Chondrocyte (in vitro differentiated cells): ENCODE results near the gene MT1E. TPM values are rescaled to one million over a fixed set of nuclear protein-coding genes. Genes with fewer than 3 reads are reported as not detected.
"Not testable (repeated sequence)": the region's sequence is repeated elsewhere in the genome, so short reads cannot be mapped to it uniquely, and the experiment has no call there.

ENCODE experiments used
- DNase-seq: peaks from one replicate; pipeline ENCODE4 v3.0.0; 2021; ENCODE audit warnings: mixed read lengths, low spot score
- H3K27ac Mint-ChIP-seq: one replicate; pipeline ENCODE4 v1.8.0; 2021; ENCODE audit warnings: mild to moderate bottlenecking, moderate library complexity, mixed read lengths; ENCODE audit not compliant: unreplicated experiment
- H3K27me3 Mint-ChIP-seq: 2 replicates; pipeline ENCODE4 v1.8.0; 2021; ENCODE audit warnings: low read depth, mixed read lengths
- H3K36me3 Mint-ChIP-seq: 2 replicates; pipeline ENCODE4 v1.8.0; 2021; ENCODE audit warnings: low read depth, mixed read lengths
- H3K4me1 Mint-ChIP-seq: 2 replicates; pipeline ENCODE4 v1.8.0; 2021; ENCODE audit warnings: low read depth, mild to moderate bottlenecking, mixed read lengths
- H3K4me3 Mint-ChIP-seq: one replicate; pipeline ENCODE4 v1.8.0; 2021; ENCODE audit warnings: mild to moderate bottlenecking, moderate library complexity, mixed read lengths; ENCODE audit not compliant: unreplicated experiment
- H3K9me3 Mint-ChIP-seq: 2 replicates; pipeline ENCODE4 v1.8.0; 2021; ENCODE audit warnings: low read depth, mixed read lengths
- CTCF ChIP-seq: fragments of 200-600 bp; sonication (generic); IDR thresholded peaks from 2 replicates; pipeline ENCODE4 v1.5.0; 2021; ENCODE audit warnings: antibody characterized with exemption, mild to moderate bottlenecking, moderate library complexity
- total RNA-seq: library from RNA; stranded (reverse); gene quantifications from 3 replicates; pipeline ENCODE4 v1.2.1, GENCODE V29; 2021

MT1E gene
- total RNA-seq, 1 donor from 2014 or later: 31.4 TPM

GRCh38 chr16:56673921-56674320, 48.3 kb downstream of the MT1E start:
- TF ChIP-seq CTCF: peak; percentile 78
- Mint-ChIP-seq H3K27ac (no peak overlapping the region), H3K27me3 (peaks cover 23% of the 10 kb centered on the region), H3K36me3 (peaks cover 3% of the 10 kb centered on the region), H3K9me3 (no peaks in the 10 kb centered on the region), H3K4me3 (no peak overlapping the region), H3K4me1 (peaks cover 11% of the 10 kb centered on the region)
- no peak for DNase-seq

GRCh38 chr16:56674570-56674969, 49.0 kb downstream of the MT1E start:
- H3K27me3 Mint-ChIP-seq: peaks cover 17% of the 10 kb centered on the region
- peaks cover 11% of the 10 kb centered on the region for H3K4me1 Mint-ChIP-seq
- not testable (repeated sequence) for H3K9me3 Mint-ChIP-seq, H3K27ac Mint-ChIP-seq, H3K4me3 Mint-ChIP-seq, H3K36me3 Mint-ChIP-seq, DNase-seq

- Mint-ChIP-seq H3K4me1 (peaks cover 11% of the 10 kb centered on the region), H3K9me3 (no peaks in the 10 kb centered on the region), H3K4me3 (peak overlapping the region; percentile 38), H3K36me3 (peaks cover 3% of the 10 kb centered on the region), H3K27ac (no peak overlapping the region), H3K27me3 (peaks cover 11% of the 10 kb centered on the region)
- TF ChIP-seq CTCF: no peak
- DNase-seq: no peak
These were observed 50.2 kb downstream of the MT1E start for GRCh38 chr16:56675685-56676210.

Other genes starting within 250 kb of the MT1E start
- 95.4 to 104 TPM (median 99.0 TPM) in 3 replicates for gene AMFR, start 200.2 kb upstream of the MT1E start, total RNA-seq
- gene NUDT21, start 174.4 kb upstream of the MT1E start, total RNA-seq: 69.0 to 80.5 TPM (median 72.7 TPM) in 3 replicates
- 62.6 to 68.6 TPM (median 62.9 TPM) in 3 replicates for gene OGFOD1, start 174.2 kb upstream of the MT1E start, total RNA-seq
- 32.6 to 47.0 TPM (median 36.9 TPM) in 3 replicates for gene BBS2, start 105.8 kb upstream of the MT1E start, total RNA-seq
- not detected in 3 replicates for gene MT4, start 60.7 kb upstream of the MT1E start, total RNA-seq
- 0.77 TPM in 1 of 3 replicates, not detected in the others for gene MT3, start 36.3 kb upstream of the MT1E start, total RNA-seq
- 160 to 407 TPM (median 183 TPM) in 3 replicates for gene MT2A, start 17.2 kb upstream of the MT1E start, total RNA-seq
- gene MT1M, start 6.9 kb downstream of the MT1E start, total RNA-seq: 0.35 to 0.59 TPM in 2 of 3 replicates, not detected in the other
- 1.1 TPM in 1 of 3 replicates, not detected in the others for gene MT1A, start 12.9 kb downstream of the MT1E start, total RNA-seq
- gene MT1B, start 26.1 kb downstream of the MT1E start, total RNA-seq: not detected in 3 replicates
- 2.6 to 5.8 TPM (median 4.4 TPM) in 3 replicates for gene MT1F, start 32.2 kb downstream of the MT1E start, total RNA-seq
- gene MT1G, start 42.3 kb downstream of the MT1E start, total RNA-seq: 1.1 TPM in 2 of 3 replicates, not detected in the other
- gene MT1H, start 44.0 kb downstream of the MT1E start, total RNA-seq: not detected in 3 replicates
- 36.6 to 136 TPM (median 44.7 TPM) in 3 replicates for gene MT1X, start 56.7 kb downstream of the MT1E start, total RNA-seq
- 48.6 to 86.9 TPM (median 50.0 TPM) in 3 replicates for gene NUP93, start 104.3 kb downstream of the MT1E start, total RNA-seq
- gene SLC12A3, start 239.4 kb downstream of the MT1E start, total RNA-seq: not detected in 3 replicates